Jurkat, Clone E6-1 (cell line): Measurements from ENCODE around the gene EFCAB5.
"Not testable (repeated sequence)": the region's sequence is repeated elsewhere in the genome, so short reads cannot be mapped to it uniquely, and the experiment has no call there.

Source experiments
- DNase-seq: peaks from one replicate; pipeline ENCODE4 v3.0.0-alpha.2; 2011; ENCODE audit warnings: low read depth, low spot score
- H3K4me3 ChIP-seq: 2 replicates; pipeline ENCODE4 v1.5.1; 2011; ENCODE audit warnings: mild to moderate bottlenecking, low read length, control low read depth, moderate library complexity

EFCAB5 gene

GRCh38 chr17:29996458-29996857 lies 55.0 kb downstream of the EFCAB5 start:
- no peak for DNase-seq
- no peak overlapping the region for H3K4me3 ChIP-seq

- H3K4me3 ChIP-seq = no peak overlapping the region
- no peak for DNase-seq
Measured at GRCh38 chr17:30000001-30000754, 58.7 kb downstream of the EFCAB5 start.

- DNase-seq = no peak
- no peak overlapping the region for H3K4me3 ChIP-seq
Measured at GRCh38 chr17:30000755-30001257, 59.4 kb downstream of the EFCAB5 start.

- H3K4me3 ChIP-seq = no peak overlapping the region
- no peak for DNase-seq
Measured at GRCh38 chr17:30002088-30002487, 60.7 kb downstream of the EFCAB5 start.

- H3K4me3 ChIP-seq = no peak overlapping the region
- no peak for DNase-seq
Measured at GRCh38 chr17:30005709-30006320, 64.4 kb downstream of the EFCAB5 start.

- H3K4me3 ChIP-seq, DNase-seq: not testable (repeated sequence)
Measured at GRCh38 chr17:30011934-30012333, 70.5 kb downstream of the EFCAB5 start.

GRCh38 chr17:30021708-30022317 lies 80.4 kb downstream of the EFCAB5 start:
- H3K4me3 ChIP-seq = no peak overlapping the region
- peak; percentile 59 for DNase-seq

- H3K4me3 ChIP-seq, DNase-seq: not testable (repeated sequence)
Measured at GRCh38 chr17:30025325-30025724, 83.9 kb downstream of the EFCAB5 start.

DNA sequence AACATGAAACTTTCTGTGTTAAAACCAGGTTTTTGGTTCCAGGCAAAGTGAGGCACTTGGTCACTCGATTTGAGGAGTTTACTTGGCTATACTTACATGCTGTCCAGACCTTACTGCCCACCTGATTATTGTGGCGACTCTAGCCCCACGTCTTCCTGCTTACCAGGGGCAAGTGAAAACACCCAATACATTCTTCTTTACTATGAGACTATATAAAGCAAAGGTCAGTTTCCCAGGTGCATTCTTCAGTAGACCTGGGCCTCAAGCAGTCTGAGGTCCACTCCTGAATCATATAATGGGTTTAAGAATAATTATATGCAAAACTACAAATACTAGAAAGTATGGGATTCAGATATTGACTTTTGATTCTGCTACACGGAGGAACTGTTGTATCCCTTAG lies 86.2 kb downstream of the EFCAB5 start:
- no peak overlapping the region for H3K4me3 ChIP-seq
- DNase-seq = no peak

- DNase-seq = peak; percentile 55
- H3K4me3 ChIP-seq = no peak overlapping the region
Measured at GRCh38 chr17:30031214-30031869, 89.9 kb downstream of the EFCAB5 start.

DNA sequence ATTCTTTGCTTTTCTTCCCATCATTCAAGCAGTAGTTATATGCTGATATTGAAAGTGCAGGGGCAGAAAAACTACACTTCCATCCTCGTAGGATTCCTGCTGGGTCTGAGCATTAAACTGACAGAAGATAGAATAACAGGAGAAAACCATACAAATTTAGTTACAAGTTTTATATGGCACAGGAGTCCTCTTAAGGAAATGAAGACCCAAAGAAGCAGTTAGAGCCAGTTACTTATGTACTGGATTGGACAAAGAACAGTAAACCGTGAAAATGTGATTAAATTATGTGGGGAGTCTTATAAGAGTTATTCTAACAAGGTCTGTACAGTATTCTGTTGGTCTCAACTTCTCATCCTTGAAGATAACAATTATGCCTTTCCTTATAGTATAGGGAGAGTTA lies 93.9 kb downstream of the EFCAB5 start:
- no peak overlapping the region for H3K4me3 ChIP-seq

GRCh38 chr17:30040719-30041518 lies 99.5 kb downstream of the EFCAB5 start:
- H3K4me3 ChIP-seq, DNase-seq: not testable (repeated sequence)

More for the DNA sequence above, 93.9 kb downstream of the EFCAB5 start:
- no peak for DNase-seq

DNA sequence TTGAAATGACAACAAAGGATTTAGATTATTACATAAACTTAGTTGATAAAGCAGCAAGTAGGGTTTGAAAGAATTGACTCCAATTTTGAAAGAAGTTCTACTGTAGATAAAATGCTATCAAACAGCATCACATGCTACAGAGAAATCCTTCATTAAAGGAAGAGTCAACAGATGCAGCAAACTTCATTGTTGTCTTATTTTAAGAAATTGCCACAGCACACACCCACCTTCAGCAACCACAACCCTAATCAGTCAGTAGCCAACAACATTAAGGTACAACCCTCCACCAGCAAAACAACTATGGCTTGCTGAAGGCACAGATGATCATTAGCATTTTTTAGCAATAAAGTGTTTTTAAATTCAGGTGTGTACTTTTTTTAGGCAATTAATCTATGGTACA lies 100.1 kb downstream of the EFCAB5 start:
- H3K4me3 ChIP-seq = no peak overlapping the region
- DNase-seq = no peak

DNA sequence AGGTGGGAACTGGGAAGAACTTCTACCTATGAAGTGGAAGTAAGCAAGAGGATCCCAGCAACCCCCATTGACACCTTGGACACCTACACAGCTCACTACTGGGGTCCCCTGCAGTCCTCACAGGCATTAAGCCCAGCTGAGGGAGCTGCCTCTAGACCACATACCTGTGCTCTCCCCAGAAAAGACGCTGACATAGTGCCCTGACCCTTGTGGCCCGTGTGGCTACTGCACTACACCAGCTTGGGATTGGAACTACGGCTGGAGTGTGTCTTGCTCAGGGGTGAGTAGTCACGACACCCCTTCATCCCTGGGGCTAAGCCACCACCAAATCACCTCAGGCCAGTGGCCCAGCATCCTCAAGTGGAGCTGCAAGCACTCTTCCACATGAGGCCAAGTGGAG lies 120.9 kb downstream of the EFCAB5 start:
- H3K4me3 ChIP-seq = no peak overlapping the region
- no peak for DNase-seq

GRCh38 chr17:30064738-30065137 lies 123.3 kb downstream of the EFCAB5 start:
- DNase-seq = no peak
- no peak overlapping the region for H3K4me3 ChIP-seq

- H3K4me3 ChIP-seq = no peak overlapping the region
- DNase-seq = no peak
Measured at GRCh38 chr17:30068465-30068864, 127.0 kb downstream of the EFCAB5 start.

GRCh38 chr17:30074254-30074653 lies 132.8 kb downstream of the EFCAB5 start:
- no peak for DNase-seq
- no peak overlapping the region for H3K4me3 ChIP-seq

DNA sequence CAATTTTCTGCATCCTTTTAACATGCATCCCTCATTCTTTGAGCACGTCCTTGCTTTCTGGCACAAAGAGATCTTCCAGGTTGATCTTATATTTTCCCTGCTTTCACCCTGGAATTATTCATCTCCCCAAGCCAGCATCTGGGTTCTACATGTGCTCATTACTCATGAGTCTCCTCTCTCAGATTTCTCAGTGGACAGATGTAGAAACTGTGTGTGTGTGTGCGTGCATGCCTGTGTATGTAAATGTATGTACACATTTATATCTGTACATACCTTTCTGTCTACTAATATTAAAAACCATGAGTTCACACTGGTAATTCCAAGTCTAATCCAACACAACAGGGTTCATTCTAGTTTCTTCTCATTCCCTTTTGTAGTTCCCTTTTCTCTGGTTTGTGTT lies 133.3 kb downstream of the EFCAB5 start:
- no peak for DNase-seq
- no peak overlapping the region for H3K4me3 ChIP-seq

- no peak for DNase-seq
- H3K4me3 ChIP-seq = no peak overlapping the region
Measured at GRCh38 chr17:30082773-30083172, 141.3 kb downstream of the EFCAB5 start.
